Neuronal stem cell (in vitro differentiated cells): ENCODE results near the gene ABCA3.

Source experiments
- DNase-seq: peaks from one replicate; pipeline ENCODE4 v3.0.0-alpha.2; 2013; ENCODE audit warnings: low spot score
- H2AFZ ChIP-seq: one replicate; pipeline ENCODE4 v1.6.1; 2013; ENCODE audit warnings: mild to moderate bottlenecking, low read length, inconsistent platforms
- H2AK5ac ChIP-seq: 2 replicates; pipeline ENCODE4 v1.6.1; 2013; ENCODE audit warnings: low read depth, mild to moderate bottlenecking, inconsistent platforms, low read length, moderate library complexity, mixed read lengths
- H2BK120ac ChIP-seq: 2 replicates; pipeline ENCODE4 v1.6.1; 2013; ENCODE audit warnings: low read depth, mild to moderate bottlenecking, inconsistent platforms, low read length, moderate library complexity, mixed read lengths
- H2BK12ac ChIP-seq: one replicate; pipeline ENCODE4 v1.6.1; 2013; ENCODE audit warnings: low read length, inconsistent platforms
- H2BK15ac ChIP-seq: 2 replicates; pipeline ENCODE4 v1.6.1; 2013; ENCODE audit warnings: mild to moderate bottlenecking, low read length, inconsistent platforms, mixed read lengths
- H2BK5ac ChIP-seq: one replicate; pipeline ENCODE4 v1.6.1; 2013; ENCODE audit warnings: inconsistent platforms, mild to moderate bottlenecking, low read length, moderate library complexity
- H3K14ac ChIP-seq: one replicate; pipeline ENCODE4 v1.6.1; 2013; ENCODE audit warnings: low read length, inconsistent platforms
- H3K18ac ChIP-seq: 2 replicates; pipeline ENCODE4 v1.6.1; 2013; ENCODE audit warnings: low read length, inconsistent platforms
- H3K23ac ChIP-seq: 2 replicates; pipeline ENCODE4 v1.6.1; 2013; ENCODE audit warnings: low read depth, mild to moderate bottlenecking, mixed read lengths, low read length, inconsistent platforms; ENCODE audit not compliant: poor library complexity
- H3K27ac ChIP-seq: replicated peaks from 3 replicates; pipeline ENCODE4 v1.5.1; 2013; ENCODE audit warnings: low read length, inconsistent platforms
- H3K27me3 ChIP-seq, 3 experiments: 2 replicates each; pipeline ENCODE4 v1.6.1; 2013; ENCODE audit warnings: low read length in 3 of 3, mild to moderate bottlenecking in 2 of 3, inconsistent platforms in 1 of 3, low read depth in 1 of 3, mixed read lengths in 1 of 3, moderate library complexity in 1 of 3; ENCODE audit not compliant: control insufficient read depth in 3 of 3, insufficient read depth in 3 of 3
- H3K36me3 ChIP-seq, 2 donors: replicated peaks in 1 of 2; 2 replicates each; pipeline ENCODE4 v1.6.1; 2013; ENCODE audit warnings: low read length in 2 of 2; ENCODE audit not compliant: control insufficient read depth in 2 of 2, insufficient read depth in 2 of 2
- H3K4ac ChIP-seq: 2 replicates; pipeline ENCODE4 v1.6.1; 2013; ENCODE audit warnings: inconsistent platforms, mild to moderate bottlenecking, low read length, moderate library complexity
- H3K4me1 ChIP-seq, 2 donors: 1 replicate in 1 of 2; 2 replicates in 1 of 2; pipeline ENCODE4 v1.6.1; 2013; ENCODE audit warnings: low read length in 2 of 2, low read depth in 1 of 2; ENCODE audit not compliant: control insufficient read depth in 2 of 2, insufficient read depth in 1 of 2
- H3K4me2 ChIP-seq: one replicate; pipeline ENCODE4 v1.6.1; 2013; ENCODE audit warnings: mild to moderate bottlenecking, low read length, inconsistent platforms; ENCODE audit not compliant: insufficient read depth, poor library complexity, severe bottlenecking
- H3K4me3 ChIP-seq, 2 donors: 2 replicates each; pipeline ENCODE4 v1.5.1; 2013; ENCODE audit warnings: low read length in 2 of 2, mild to moderate bottlenecking in 2 of 2, inconsistent platforms in 1 of 2, moderate library complexity in 1 of 2
- H3K79me1 ChIP-seq: one replicate; pipeline ENCODE4 v1.6.1; 2013; ENCODE audit warnings: low read depth, mild to moderate bottlenecking, inconsistent platforms, low read length, moderate library complexity
- H3K9ac ChIP-seq: one replicate; pipeline ENCODE4 v1.6.1; 2013; ENCODE audit warnings: mild to moderate bottlenecking, low read depth, low read length, inconsistent platforms; ENCODE audit not compliant: poor library complexity
- H3K9me3 ChIP-seq, 2 donors: replicated peaks in 1 of 2; 2 replicates each; pipeline versions ENCODE3 to v1.6.1; 2013; ENCODE audit warnings: low read length in 2 of 2, mild to moderate bottlenecking in 2 of 2, inconsistent platforms in 1 of 2, low read depth in 1 of 2, mixed read lengths in 1 of 2, moderate library complexity in 1 of 2; ENCODE audit not compliant: control insufficient read depth in 2 of 2, insufficient read depth in 1 of 2
- H4K8ac ChIP-seq: one replicate; pipeline ENCODE4 v1.6.1; 2013; ENCODE audit warnings: low read depth, mild to moderate bottlenecking, inconsistent platforms, low read length, moderate library complexity
- H4K91ac ChIP-seq: one replicate; pipeline ENCODE4 v1.6.1; 2013; ENCODE audit warnings: low read length, low read depth, mild to moderate bottlenecking, inconsistent platforms; ENCODE audit not compliant: poor library complexity
- WGBS, 2 donors: extraction: QIAGEN DNeasy Blood & Tissue Kit; methylation state at CpG; one replicate each; pipeline ENCODE4 v1.1.7; 2013; ENCODE audit warnings: missing lambda C conversion rate in 2 of 2, mixed read lengths in 1 of 2; ENCODE audit not compliant: insufficient read length in 2 of 2, insufficient replicate concordance in 1 of 2; ENCODE audit errors: extremely low coverage in 2 of 2; 5-methylcytosine and 5-hydroxymethylcytosine counted together

Gene ABCA3

GRCh38 chr16:2383501-2383900, 43.0 kb upstream of the ABCA3 start:
- no CpG with 5 or more reads among the region's 1 CpG for WGBS, 2 donors
- no peak overlapping the region for H2BK5ac ChIP-seq
- H3K36me3 ChIP-seq: no peaks in the 10 kb centered on the region
- H2BK120ac ChIP-seq: no peak overlapping the region
- H2AFZ ChIP-seq: no peak overlapping the region
- H3K4me2 ChIP-seq: no peak overlapping the region
- no peak overlapping the region for H3K4ac ChIP-seq
- no peaks in the 10 kb centered on the region for H3K79me1 ChIP-seq
- no peaks in the 10 kb centered on the region for H3K4me1 ChIP-seq
- no peak overlapping the region for H2BK12ac ChIP-seq
- no peak overlapping the region for H4K91ac ChIP-seq
- no peak overlapping the region for H3K23ac ChIP-seq
- H3K27ac ChIP-seq: no peak overlapping the region
- H3K14ac ChIP-seq: no peak overlapping the region
- no peak overlapping the region for H2AK5ac ChIP-seq
- H2BK15ac ChIP-seq: no peak overlapping the region
- peaks cover 0 to under 1% of the 10 kb centered on the region in 2 donors for H3K9me3 ChIP-seq
- no peak overlapping the region for H3K18ac ChIP-seq
- H4K8ac ChIP-seq: no peak overlapping the region
- DNase-seq: no peak
- no peak overlapping the region for H3K4me3 ChIP-seq
- peaks cover 0 to 14% (median 0%) of the 10 kb centered on the region in 3 experiments for H3K27me3 ChIP-seq
- no peak overlapping the region for H3K9ac ChIP-seq

GRCh38 chr16:2374644-2375043, 34.1 kb upstream of the ABCA3 start:
- no peak overlapping the region for H3K4ac ChIP-seq
- H3K36me3 ChIP-seq: no peaks in the 10 kb centered on the region
- H2BK120ac ChIP-seq: no peak overlapping the region
- no peak overlapping the region for H2BK5ac ChIP-seq
- no peaks in the 10 kb centered on the region for H3K9me3 ChIP-seq
- H3K4me1 ChIP-seq: no peaks in the 10 kb centered on the region
- H3K27ac ChIP-seq: no peak overlapping the region
- H2AFZ ChIP-seq: no peak overlapping the region
- no peak overlapping the region for H3K18ac ChIP-seq
- no peak for DNase-seq
- no peak overlapping the region for H3K9ac ChIP-seq
- no CpG with 5 or more reads among the region's 3 CpGs for WGBS, 2 donors
- H2AK5ac ChIP-seq: no peak overlapping the region
- H2BK12ac ChIP-seq: no peak overlapping the region
- peaks cover 0 to 40% (median 0%) of the 10 kb centered on the region in 3 experiments for H3K27me3 ChIP-seq
- no peaks in the 10 kb centered on the region for H3K79me1 ChIP-seq
- H2BK15ac ChIP-seq: no peak overlapping the region
- no peak overlapping the region for H4K8ac ChIP-seq
- H3K14ac ChIP-seq: no peak overlapping the region
- H4K91ac ChIP-seq: no peak overlapping the region
- no peak overlapping the region for H3K4me3 ChIP-seq
- no peak overlapping the region for H3K23ac ChIP-seq
- H3K4me2 ChIP-seq: no peak overlapping the region

GRCh38 chr16:2373176-2373575, 32.6 kb upstream of the ABCA3 start:
- Histone ChIP-seq H4K91ac (no peak overlapping the region), H4K8ac (no peak overlapping the region), H2BK120ac (no peak overlapping the region), H3K9ac (no peak overlapping the region), H3K14ac (no peak overlapping the region), H2BK5ac (no peak overlapping the region), H3K18ac (no peak overlapping the region), H3K23ac (no peak overlapping the region), H2BK15ac (no peak overlapping the region), H3K9me3 (no peaks in the 10 kb centered on the region), H3K4me2 (no peak overlapping the region), H3K36me3 (no peaks in the 10 kb centered on the region), H3K4me3 (no peak overlapping the region), H3K4ac (no peak overlapping the region), H3K27ac (no peak overlapping the region), H2AFZ (no peak overlapping the region), H2AK5ac (no peak overlapping the region), H3K4me1 (no peaks in the 10 kb centered on the region), H3K27me3 (peaks cover 0 to 44% (median 0%) of the 10 kb centered on the region in 3 experiments), H3K79me1 (no peaks in the 10 kb centered on the region), H2BK12ac (no peak overlapping the region)
- WGBS, 2 donors: no CpG with 5 or more reads among the region's 4 CpGs
- no peak for DNase-seq

GRCh38 chr16:2372684-2373083, 32.2 kb upstream of the ABCA3 start:
- Histone ChIP-seq H2BK120ac (no peak overlapping the region), H3K9me3 (no peaks in the 10 kb centered on the region), H3K18ac (no peak overlapping the region), H3K14ac (no peak overlapping the region), H4K91ac (no peak overlapping the region), H2AK5ac (no peak overlapping the region), H3K79me1 (no peaks in the 10 kb centered on the region), H3K4ac (no peak overlapping the region), H4K8ac (no peak overlapping the region), H2AFZ (no peak overlapping the region), H3K27ac (no peak overlapping the region), H2BK12ac (no peak overlapping the region), H3K4me3 (no peak overlapping the region), H3K36me3 (no peaks in the 10 kb centered on the region), H2BK15ac (no peak overlapping the region), H3K4me2 (no peak overlapping the region), H2BK5ac (no peak overlapping the region), H3K23ac (no peak overlapping the region), H3K9ac (no peak overlapping the region), H3K27me3 (peaks cover 0 to 47% (median 0%) of the 10 kb centered on the region in 3 experiments), H3K4me1 (no peaks in the 10 kb centered on the region)
- no CpG with 5 or more reads among the region's 4 CpGs for WGBS, 2 donors
- no peak for DNase-seq
